ENCODE results near the gene GABRR2. TPM values are rescaled to one million over a fixed set of nuclear protein-coding genes. Genes with fewer than 3 reads are reported as not detected.
A peak's percentile ranks its signal among the peaks of the same experiment; 100 is the strongest.
"Not testable (repeated sequence)": the region's sequence is repeated elsewhere in the genome, so short reads cannot be mapped to it uniquely, and the experiment has no call there.

GABRR2 gene
- total RNA-seq, 1 donor from 2014 or later: 1.7 TPM

GRCh38 chr6:89298680-89299465, 16.2 kb downstream of the GABRR2 start:
- peak; percentile 23 for ATAC-seq
- intact Hi-C loops (cut with DNase I): no loop called here
- DNase-seq (ENCODE audit: low spot score): no peak

GRCh38 chr6:89297695-89298351, 17.3 kb downstream of the GABRR2 start:
- DNase-seq (ENCODE audit: low spot score) (no peak), ATAC-seq (peak; percentile 86)
- intact Hi-C loops (cut with DNase I): no loop called here

GRCh38 chr6:89295981-89296380, 19.1 kb downstream of the GABRR2 start:
- intact Hi-C loops (cut with DNase I): no loop called here
- no peak for ATAC-seq

GRCh38 chr6:89295116-89295515, 20.0 kb downstream of the GABRR2 start:
- DNase-seq (ENCODE audit: low spot score); ATAC-seq; intact Hi-C loops (cut with DNase I): not testable (repeated sequence)

More at GRCh38 chr6:89295981-89296380, 19.1 kb downstream of the GABRR2 start:
- no peak for DNase-seq (ENCODE audit: low spot score)

- peak; percentile 10 for ATAC-seq
- peak; percentile 36 for DNase-seq (ENCODE audit: low spot score)
- intact Hi-C loops (cut with DNase I): no loop called here
Observed at GRCh38 chr6:89291256-89291819, 23.8 kb downstream of the GABRR2 start.

- intact Hi-C loops (cut with DNase I): no loop called here
Observed at GRCh38 chr6:89290401-89291155, 24.5 kb downstream of the GABRR2 start.

GRCh38 chr6:89289710-89290109, 25.4 kb downstream of the GABRR2 start:
- ATAC-seq (no peak), DNase-seq (ENCODE audit: low spot score) (peak; percentile 7)
- intact Hi-C loops (cut with DNase I): no loop called here

More at GRCh38 chr6:89290401-89291155, 24.5 kb downstream of the GABRR2 start:
- peak; percentile 25 for DNase-seq (ENCODE audit: low spot score)
- ATAC-seq: peak; percentile 20

- ATAC-seq (no peak), DNase-seq (ENCODE audit: low spot score) (peak; percentile 40)
- intact Hi-C loops (cut with DNase I): no loop called here
Observed at GRCh38 chr6:89287351-89288028, 27.6 kb downstream of the GABRR2 start.

- intact Hi-C loops (cut with DNase I): no loop called here
- ATAC-seq (no peak), DNase-seq (ENCODE audit: low spot score) (peak; percentile 32)
Observed at GRCh38 chr6:89286516-89286915, 28.6 kb downstream of the GABRR2 start.

- DNase-seq (ENCODE audit: low spot score) (peak; percentile 33), ATAC-seq (no peak)
- intact Hi-C loops (cut with DNase I): no loop called here
Observed at GRCh38 chr6:89284963-89285735, 29.9 kb downstream of the GABRR2 start.

- intact Hi-C loops (cut with DNase I): no loop called here
- no peak for ATAC-seq
Observed at GRCh38 chr6:89284081-89284480, 31.0 kb downstream of the GABRR2 start.

GRCh38 chr6:89282749-89283148, 32.4 kb downstream of the GABRR2 start:
- ATAC-seq (no peak), DNase-seq (ENCODE audit: low spot score) (peak; percentile 36)
- intact Hi-C loops (cut with DNase I): no loop called here

More at GRCh38 chr6:89284081-89284480, 31.0 kb downstream of the GABRR2 start:
- no peak for DNase-seq (ENCODE audit: low spot score)

- intact Hi-C loops (cut with DNase I): no loop called here
- ATAC-seq (peak; percentile 28), DNase-seq (ENCODE audit: low spot score) (peak; percentile 46)
Observed at GRCh38 chr6:89281779-89282246, 33.3 kb downstream of the GABRR2 start.

GRCh38 chr6:89278956-89279355, 36.1 kb downstream of the GABRR2 start:
- ATAC-seq (no peak), DNase-seq (ENCODE audit: low spot score) (peak; percentile 40)
- intact Hi-C loops (cut with DNase I): no loop called here

- intact Hi-C loops (cut with DNase I): no loop called here
- no peak for ATAC-seq
- no peak for DNase-seq (ENCODE audit: low spot score)
Observed at GRCh38 chr6:89275900-89276299, 39.2 kb downstream of the GABRR2 start.

- no peak for ATAC-seq
- peak; percentile 10 for DNase-seq (ENCODE audit: low spot score)
- intact Hi-C loops (cut with DNase I): no loop called here
Observed at GRCh38 chr6:89273816-89274215, 41.3 kb downstream of the GABRR2 start.

- intact Hi-C loops (cut with DNase I): no loop called here
- ATAC-seq: peak; percentile 28
- DNase-seq (ENCODE audit: low spot score): peak; percentile 37
Observed at GRCh38 chr6:89272596-89272995, 42.5 kb downstream of the GABRR2 start.

All from sciatic nerve (tissue), 2 donors.